Thyroid gland (tissue), 4 donors: ENCODE measurements around the gene MYLK3.

Experiments used
- POLR2A ChIP-seq, 2 donors: fragments of 450-650 bp; IDR thresholded peaks; one replicate each; pipeline ENCODE4 v1.6.1; 2017; ENCODE audit warnings: antibody characterized with exemption in 2 of 2, mild to moderate bottlenecking in 2 of 2, moderate library complexity in 1 of 2
- TF ChIP-seq, protein P1 (sequence below), 6 experiments: fragments of 200-600 bp in 3 of 6; fragments of 450-650 bp in 3 of 6; sonication (generic) in 3 of 6; IDR thresholded peaks; one replicate each; pipeline ENCODE4 v1.5.1; 2016 to 2019; ENCODE audit warnings: antibody characterized with exemption in 6 of 6, mild to moderate bottlenecking in 2 of 6, inconsistent platforms in 1 of 6, moderate library complexity in 1 of 6

DNA sequence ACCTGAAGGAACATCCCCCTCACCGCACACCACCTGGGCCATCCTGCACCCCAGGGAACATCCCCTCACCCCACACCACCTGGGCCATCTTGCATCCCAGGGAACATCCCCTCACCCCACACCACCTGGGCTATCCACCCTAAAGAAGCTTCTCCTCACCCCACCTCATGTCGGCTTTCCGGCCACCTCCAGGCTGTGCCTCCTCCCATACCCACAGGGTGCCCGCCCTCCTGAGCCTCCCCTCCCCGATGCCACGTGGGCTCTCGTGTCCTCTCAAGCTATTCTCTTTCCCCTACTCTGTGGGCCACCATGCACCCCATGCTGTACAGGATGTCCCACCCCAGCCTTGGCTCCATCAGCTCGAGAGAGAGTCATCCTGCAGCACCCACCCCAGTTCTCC, 18.0 kb downstream of the MYLK3 start:
- TF ChIP-seq, protein P1, sequence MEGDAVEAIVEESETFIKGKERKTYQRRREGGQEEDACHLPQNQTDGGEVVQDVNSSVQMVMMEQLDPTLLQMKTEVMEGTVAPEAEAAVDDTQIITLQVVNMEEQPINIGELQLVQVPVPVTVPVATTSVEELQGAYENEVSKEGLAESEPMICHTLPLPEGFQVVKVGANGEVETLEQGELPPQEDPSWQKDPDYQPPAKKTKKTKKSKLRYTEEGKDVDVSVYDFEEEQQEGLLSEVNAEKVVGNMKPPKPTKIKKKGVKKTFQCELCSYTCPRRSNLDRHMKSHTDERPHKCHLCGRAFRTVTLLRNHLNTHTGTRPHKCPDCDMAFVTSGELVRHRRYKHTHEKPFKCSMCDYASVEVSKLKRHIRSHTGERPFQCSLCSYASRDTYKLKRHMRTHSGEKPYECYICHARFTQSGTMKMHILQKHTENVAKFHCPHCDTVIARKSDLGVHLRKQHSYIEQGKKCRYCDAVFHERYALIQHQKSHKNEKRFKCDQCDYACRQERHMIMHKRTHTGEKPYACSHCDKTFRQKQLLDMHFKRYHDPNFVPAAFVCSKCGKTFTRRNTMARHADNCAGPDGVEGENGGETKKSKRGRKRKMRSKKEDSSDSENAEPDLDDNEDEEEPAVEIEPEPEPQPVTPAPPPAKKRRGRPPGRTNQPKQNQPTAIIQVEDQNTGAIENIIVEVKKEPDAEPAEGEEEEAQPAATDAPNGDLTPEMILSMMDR (IDR thresholded peaks at IDR 0.05) = no peak
- TF ChIP-seq POLR2A (IDR thresholded peaks at IDR 0.05) = no peak
